HFF-Myc (cell line): ENCODE results near the gene AUP1.

Experiments used
- DNase-seq: peaks from one replicate; pipeline ENCODE4 v3.0.0-alpha.2; 2011; ENCODE audit warnings: low read depth; ENCODE audit errors: extremely low read depth
- H3K4me3 ChIP-seq: replicated peaks from 2 replicates; pipeline ENCODE4 v1.5.1; 2011; ENCODE audit warnings: low read depth, mild to moderate bottlenecking, control low read depth, low read length
- TF ChIP-seq, protein P1 (sequence below): IDR thresholded peaks from 2 replicates; pipeline ENCODE4 v1.5.1; 2012; ENCODE audit warnings: mild to moderate bottlenecking, low read depth, low read length, control low read depth; ENCODE audit errors: missing control alignments

The AUP1 gene

DNA sequence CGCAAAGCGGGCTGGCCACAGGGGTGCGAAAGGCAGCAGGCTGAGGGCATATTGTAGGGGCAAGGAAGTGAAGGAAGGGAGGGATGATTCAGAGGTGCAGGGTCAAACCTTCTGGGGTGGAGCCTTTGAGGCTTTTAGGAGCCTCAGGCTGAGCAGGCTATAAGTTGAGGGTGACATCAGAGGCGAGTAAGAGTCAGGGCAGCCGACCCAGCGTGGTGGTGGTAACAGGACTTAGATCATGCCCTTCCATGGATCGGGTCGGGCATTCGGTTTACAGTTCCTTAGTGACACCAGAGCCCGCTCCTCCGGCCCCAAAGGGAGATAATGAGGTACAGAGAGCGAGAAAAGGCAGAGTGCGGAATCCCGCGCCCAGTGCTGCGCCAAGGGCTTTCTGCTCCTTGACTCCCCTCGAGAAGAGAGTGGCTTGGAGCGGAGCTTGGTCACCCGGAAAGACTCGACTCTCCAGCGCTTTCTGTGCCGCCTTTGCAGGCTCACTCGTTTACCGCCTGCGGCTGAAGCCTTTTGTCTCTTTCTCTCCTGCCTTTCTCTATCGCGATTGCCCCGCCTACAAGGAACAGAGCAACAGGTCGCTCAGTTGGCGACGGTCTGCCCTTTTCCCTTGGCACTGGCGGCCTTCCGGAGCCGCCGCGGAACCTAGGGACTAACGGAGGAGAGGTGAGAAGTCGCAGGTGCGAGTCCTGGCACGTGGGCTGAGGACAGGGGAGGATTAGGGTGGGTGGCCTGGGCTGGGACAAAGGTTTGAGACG is 30.8 kb downstream of the AUP1 start:
- no peak for DNase-seq
- TF ChIP-seq, protein P1, sequence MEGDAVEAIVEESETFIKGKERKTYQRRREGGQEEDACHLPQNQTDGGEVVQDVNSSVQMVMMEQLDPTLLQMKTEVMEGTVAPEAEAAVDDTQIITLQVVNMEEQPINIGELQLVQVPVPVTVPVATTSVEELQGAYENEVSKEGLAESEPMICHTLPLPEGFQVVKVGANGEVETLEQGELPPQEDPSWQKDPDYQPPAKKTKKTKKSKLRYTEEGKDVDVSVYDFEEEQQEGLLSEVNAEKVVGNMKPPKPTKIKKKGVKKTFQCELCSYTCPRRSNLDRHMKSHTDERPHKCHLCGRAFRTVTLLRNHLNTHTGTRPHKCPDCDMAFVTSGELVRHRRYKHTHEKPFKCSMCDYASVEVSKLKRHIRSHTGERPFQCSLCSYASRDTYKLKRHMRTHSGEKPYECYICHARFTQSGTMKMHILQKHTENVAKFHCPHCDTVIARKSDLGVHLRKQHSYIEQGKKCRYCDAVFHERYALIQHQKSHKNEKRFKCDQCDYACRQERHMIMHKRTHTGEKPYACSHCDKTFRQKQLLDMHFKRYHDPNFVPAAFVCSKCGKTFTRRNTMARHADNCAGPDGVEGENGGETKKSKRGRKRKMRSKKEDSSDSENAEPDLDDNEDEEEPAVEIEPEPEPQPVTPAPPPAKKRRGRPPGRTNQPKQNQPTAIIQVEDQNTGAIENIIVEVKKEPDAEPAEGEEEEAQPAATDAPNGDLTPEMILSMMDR, result no peak
- H3K4me3 ChIP-seq, result peak overlapping the region; percentile 36

DNA sequence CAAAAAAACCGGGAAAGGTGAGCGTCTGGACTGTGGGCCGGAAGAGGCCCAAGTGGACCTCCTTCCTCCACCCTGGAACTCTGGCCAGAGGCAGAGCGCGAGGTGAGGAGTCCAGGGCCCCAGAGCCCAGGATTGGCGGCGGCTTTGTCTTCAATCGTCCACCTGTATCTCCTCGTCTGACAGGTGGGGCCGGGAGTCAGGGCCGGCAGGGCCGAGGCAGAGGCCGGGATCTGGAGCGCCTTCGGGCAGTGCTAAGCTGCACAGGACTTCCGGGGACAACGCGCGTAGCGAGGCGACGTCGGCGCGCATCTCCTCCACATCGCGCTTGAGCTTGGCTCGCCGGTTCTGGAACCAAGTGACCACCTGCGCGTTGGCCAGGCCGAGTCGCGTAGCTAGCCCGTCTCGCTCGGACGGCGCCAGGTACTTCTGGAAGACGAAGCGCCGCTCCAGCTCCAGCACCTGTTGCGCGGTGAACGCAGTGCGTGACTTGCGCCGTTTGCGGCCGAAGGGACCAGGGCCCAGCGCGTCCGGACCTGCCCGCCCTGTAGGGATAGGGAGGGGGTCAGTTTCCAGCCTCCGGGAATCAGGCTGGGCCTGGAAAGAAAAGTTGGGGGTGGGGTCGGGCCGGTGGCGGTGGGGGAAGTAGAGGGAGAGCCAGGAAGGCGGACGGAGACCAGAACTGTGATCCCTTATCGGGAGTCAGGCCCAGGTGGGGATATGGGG is 31.6 kb downstream of the AUP1 start:
- TF ChIP-seq, protein P1, result no peak
- DNase-seq, result no peak
- H3K4me3 ChIP-seq, result peak overlapping the region; percentile 36

DNA sequence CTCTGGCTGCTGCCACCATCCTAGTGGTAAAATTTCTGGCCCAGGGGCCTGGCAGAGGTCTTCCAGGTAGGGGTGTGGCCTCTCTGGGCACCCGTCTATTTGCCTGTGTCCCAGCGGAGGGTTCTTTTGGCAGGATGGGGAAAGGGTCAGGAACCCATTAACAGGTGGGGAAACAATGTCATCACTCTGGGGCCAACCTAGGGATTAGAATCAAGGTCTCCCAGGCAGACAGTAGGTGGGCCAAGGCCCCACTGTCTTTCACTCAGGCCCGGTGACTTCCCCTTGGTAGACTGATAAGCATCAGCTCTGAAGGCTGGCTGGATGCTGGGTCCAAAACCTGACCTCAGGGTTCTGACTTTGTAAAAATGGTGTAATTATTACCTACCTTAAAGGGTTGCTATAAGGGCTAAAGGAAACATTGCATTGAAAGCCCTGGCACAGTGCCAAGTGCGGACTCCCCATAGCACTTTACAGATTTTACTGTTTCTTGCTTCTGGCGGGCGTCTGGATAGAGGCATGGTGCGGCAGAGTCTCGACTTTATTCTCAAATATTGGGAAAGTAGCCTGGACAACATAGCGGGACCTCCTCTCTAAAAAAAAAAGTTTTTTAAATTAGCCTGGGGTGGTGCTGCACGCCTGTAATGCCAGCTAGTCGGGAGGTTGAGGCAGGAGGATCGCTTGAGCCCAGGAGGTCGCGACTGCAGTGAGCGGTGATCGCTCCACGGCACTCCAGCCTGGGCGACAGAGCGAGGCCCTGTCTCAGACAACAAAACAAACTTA is 32.3 kb downstream of the AUP1 start:
- H3K4me3 ChIP-seq, result no peak overlapping the region
- DNase-seq, result no peak
- TF ChIP-seq, protein P1, result no peak

DNA sequence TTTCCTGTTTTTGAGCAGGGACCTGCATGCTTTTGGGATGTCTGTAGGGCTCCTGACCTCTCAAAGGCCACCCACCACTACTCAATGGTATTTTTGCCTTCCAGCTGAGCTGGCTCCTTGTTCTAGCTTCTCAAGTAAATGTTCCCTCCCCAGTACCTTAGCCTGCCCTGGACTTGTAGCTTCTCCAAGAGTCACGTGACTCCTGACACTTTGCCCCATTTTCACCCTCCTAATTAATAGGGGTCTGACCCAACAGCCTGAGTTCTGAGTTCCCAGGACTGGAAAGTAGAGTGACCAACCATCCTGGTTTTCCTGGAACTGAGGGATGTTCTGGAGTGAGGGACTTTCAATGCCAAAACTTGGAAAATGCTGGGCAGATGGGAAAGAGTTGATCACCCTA is 34.1 kb downstream of the AUP1 start:
- no peak overlapping the region for H3K4me3 ChIP-seq
- DNase-seq, result no peak
- TF ChIP-seq, protein P1, result no peak

DNA sequence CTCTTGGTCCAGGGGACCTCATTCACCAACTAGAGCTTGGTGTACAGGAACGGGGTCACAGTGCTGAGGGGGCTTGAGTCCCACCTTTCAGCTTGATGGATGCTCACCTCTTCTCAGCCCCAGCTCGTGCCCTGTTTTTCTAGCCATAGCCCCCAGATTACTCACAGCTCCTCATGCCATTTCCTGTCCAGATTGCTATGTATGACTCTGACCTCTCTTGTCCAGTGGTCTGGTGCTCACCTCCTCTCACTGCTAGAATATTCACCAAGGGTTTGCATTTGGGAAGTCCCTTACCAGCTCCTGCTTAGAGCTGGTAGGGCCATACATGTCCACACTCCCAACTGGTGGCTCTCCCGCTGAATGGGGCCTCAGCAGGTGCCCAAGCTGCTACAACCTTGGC is 36.0 kb downstream of the AUP1 start:
- TF ChIP-seq, protein P1, result no peak
- H3K4me3 ChIP-seq, result no peak overlapping the region
- DNase-seq, result no peak

DNA sequence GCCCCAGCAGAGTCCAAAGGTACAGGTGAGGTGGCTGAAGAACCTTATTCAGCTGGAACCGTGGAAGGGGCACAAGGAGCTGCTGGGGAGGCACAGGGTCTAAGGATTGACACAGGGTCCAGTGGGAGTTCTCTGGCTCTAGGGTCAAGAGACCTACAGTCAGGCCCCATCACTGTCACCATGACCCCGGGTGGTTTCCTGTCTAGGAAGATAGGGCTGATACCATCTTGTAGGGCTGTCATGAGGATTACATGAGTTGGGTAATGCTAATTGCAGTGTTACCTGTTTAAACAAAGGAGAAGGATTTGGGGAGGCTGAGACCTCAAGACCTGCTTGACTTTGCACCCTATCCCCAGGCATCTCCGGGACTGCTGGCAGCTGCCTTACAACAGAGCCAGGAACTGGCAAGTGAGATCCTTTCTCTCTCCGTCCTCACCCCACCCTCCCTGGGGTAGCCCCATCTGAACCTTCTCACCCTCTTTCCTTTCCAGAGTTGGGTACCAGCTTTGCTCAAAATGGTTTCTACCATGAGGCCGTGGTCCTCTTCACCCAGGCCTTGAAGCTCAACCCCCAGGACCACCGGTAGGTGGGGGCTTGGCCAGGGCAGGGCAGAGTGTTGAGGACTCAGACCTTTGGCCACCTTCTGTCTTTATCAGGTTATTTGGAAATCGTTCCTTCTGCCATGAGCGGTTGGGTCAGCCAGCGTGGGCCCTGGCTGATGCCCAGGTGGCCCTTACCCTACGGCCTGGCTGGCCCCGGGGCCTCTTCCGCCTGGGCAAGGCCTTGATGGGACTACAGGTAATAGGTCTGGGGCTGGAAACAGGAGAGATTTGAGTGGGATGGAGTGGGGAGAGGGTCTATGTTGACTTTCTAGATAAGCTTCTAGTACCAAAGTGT is 37.6 kb downstream of the AUP1 start:
- TF ChIP-seq, protein P1, result no peak
- H3K4me3 ChIP-seq, result no peak overlapping the region
- no peak for DNase-seq
